GM19023 (cell line): ENCODE data around the gene SEPTIN7.

Source experiments
- ATAC-seq: cut with Tn5 transposase; IDR thresholded peaks from one replicate; pipeline ENCODE4 v1.9.1; 2021; ENCODE audit warnings: mild to moderate bottlenecking, moderate library complexity; ENCODE audit not compliant: unreplicated experiment

Gene SEPTIN7

DNA sequence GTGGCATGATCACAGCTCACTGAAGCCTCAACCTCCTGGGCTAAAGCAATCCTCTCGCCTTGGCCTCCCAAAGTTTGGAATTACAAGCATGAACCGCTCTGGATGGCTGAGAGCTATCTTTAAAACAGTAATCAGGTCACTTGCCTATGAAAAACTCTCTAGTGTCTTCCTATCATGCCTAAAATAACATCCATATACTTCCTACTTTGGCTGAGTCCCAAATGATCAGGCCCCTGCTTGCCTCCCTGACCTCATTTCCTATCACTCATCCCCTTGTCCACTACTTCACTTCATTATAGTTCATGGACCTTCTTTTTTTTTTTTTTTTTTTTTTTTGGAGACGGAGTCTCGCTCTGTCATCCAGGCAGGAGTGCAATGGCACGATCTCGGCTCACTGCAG lies 28.0 kb downstream of the SEPTIN7 start:
- ATAC-seq, result no peak

DNA sequence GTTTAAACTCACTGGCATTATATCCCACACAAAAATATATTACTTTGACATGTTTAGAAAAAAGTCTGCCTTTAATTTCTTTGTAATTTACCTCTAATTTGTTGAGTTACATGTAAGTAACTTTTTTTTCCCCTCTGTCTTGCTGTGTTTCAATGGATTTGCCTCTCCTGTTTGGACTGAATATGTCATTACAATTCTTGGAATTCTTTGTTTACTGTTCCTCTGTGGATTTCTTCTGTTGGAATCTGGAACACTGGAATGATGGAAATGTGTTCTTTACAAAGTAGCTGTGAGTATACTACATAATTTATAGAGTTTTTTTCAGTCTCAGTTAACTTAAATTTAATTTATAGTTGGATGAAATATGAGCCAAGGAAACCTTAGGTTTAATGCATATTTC lies 30.4 kb downstream of the SEPTIN7 start:
- no peak for ATAC-seq

DNA sequence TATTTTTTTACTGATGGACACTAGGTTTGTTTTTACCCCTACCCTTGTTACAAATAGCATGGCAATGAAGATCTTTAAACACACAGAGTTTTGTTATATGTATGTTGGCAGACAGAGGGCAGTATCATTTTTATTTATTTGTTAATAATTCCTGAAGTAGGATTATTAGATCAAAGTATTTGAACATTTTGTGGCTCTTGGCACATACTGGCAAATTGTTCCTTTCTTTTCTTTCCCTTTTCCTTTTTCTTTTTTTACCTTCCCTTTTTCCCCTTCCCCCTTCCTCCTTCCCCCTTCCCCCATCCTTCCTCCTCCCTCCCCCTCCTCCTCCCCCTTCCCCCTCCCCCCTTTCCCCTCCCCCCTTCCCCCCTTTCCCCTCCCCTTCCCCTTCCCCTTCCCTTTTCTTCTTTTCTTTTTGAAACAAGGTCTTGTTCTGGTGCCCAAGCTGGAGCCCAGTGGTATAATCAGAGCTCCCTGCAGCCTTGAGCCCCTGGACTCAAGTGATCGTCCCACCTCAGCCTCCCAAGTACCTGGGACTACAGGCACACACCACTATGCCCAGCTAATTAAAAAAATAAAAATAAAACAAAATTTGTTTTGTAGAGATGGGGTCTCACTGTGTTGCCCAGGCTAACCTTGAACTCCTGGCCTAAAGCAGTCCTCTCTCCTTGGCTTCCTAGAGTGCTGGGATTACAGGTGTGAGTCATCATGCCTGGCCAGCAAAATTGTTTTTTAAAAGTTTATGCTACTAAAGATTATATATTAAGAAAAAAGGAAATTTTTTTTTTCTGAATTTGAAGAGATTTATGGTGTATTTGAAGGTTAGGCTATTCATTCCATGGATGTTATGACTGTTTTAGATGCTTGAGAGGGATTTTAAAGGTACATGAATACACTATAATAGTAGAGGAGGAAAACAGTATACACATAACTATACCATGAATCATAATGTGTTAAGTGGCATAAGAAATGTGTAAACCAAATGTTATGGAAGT lies 39.3 kb downstream of the SEPTIN7 start:
- no peak for ATAC-seq

DNA sequence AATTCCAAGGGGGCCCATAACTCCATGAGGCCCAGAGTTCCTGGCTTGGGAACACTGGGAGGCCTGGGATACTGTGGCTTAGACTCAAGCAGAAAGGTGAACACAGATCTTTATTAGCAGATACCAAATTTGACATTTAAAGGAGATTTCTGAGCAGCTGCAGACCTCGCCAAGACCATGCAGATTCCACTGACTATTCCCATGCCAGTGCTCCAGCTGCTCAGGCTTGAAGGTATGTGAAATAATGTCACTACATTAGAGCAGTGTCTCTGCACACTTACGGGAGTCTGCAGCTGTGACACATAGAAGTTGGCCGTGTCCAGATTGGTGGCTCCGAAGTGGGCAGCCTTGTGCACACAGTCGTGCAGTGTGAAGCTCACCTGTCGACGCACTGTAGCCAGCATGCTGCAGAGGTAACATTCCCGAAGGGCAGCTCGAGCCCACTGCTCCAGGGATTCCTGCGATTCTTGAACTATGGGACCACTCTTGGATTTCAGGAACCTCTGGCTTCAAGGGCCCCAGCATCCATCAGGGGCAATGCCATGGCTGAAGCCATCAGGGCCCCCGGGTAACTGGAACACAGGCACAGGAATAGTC lies 46.1 kb downstream of the SEPTIN7 start:
- no peak for ATAC-seq

DNA sequence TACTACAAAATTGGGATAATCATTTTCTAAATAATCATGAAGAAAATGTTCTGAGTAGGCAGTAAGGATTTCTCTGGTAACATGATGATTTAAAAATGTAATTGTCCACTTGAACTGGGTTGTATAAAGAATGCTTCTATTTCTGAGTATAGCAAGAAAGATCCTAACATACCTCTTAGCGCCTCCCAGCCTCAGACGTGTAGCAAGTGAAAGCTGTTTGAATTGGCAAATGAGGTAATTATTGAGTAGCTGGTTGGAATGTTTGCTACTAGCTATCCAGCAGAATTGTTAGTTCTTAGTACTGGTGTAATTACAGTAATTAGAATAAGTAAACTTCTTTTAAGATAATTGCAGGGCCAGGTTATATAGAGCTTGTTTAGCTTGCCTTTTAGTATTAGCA lies 47.9 kb downstream of the SEPTIN7 start:
- ATAC-seq, result no peak

DNA sequence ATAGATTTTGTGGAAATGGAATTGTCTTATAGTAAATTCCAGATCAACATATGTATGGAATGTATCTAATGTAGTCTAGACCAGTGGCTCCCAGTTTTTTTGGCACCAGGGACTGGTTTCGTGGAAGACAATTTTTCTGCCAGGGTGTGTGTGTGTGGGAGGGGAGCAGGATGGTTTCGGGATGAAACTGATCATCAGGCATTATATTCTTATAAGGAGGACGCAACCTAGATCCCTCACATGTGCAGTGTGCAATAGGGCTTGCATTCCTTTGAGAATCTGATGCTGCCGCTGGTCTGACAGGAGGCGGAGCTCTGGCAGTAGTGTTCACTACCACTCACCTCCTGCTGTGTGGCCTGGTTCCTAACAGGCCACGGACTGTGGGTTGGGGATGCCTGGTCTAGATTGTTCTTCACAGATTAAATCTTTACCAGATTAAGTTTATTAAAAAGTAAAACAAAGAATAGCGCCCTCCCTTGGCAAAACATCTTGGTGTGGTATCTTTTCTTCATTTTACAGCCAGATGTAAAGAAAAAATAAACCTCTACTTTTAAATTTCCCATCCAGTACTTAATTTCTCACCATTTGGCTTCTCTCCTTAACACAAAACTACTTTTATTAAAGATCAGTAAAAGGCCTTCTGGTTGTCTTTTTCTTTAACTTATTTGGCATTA lies 48.4 kb downstream of the SEPTIN7 start:
- no peak for ATAC-seq

DNA sequence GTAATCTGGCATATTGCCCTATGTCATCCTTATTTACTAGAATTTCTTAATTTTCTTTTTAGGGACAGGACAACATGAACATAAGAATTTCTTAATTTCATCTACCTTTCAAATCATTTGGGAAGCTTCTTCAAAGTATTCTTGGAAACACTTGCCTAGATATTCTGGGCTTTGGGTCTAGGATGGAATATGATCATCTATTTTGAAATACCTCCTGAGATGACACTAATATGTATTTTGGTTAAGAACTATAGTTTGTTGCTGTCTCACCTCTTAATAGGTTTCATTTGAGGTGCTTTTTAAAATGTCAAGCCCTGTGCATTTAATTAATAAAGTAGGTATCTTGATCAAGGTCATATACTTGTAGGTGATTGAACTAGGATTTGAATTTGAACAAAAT lies 49.1 kb downstream of the SEPTIN7 start:
- no peak for ATAC-seq
